Measurements from ENCODE around the gene STN1. TPM values are rescaled to one million over a fixed set of nuclear protein-coding genes. Genes with fewer than 3 reads are reported as not detected.

Gene STN1
- polyA plus RNA-seq, 1 donor: 13.4 TPM

DNA sequence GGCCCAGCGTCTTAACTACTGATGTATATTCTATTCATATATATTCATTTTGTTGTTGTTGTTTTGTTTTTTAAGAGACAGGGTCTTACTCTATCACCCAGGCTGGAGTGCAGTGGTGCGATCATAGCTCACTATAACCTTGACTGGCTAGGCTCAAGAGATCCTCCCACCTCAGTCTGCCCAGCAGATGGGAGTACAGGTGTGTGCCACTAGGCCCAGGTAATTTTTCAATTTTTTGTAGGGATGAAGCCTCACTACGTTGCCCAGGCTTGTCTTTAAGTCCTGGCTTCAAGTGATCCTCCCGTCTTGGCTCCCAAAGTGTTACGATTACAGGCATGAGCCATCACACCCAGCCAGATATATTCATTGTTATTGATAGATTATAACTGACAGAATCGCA, 12.9 kb upstream of the STN1 start:
- peaks cover 8% of the 10 kb centered on the region for H3K4me1 ChIP-seq (ENCODE audit: control insufficient read depth, insufficient read depth, low read length)
- no peaks in the 10 kb centered on the region for H3K9me3 ChIP-seq (ENCODE audit: control insufficient read depth, low read depth, low read length)
- no CpG with 5 or more reads among the region's 6 CpGs for WGBS (ENCODE audit: insufficient coverage, low lambda C conversion rate)
- no peak for DNase-seq
- no peaks in the 10 kb centered on the region for H3K27me3 ChIP-seq (ENCODE audit: control insufficient read depth, insufficient read depth, low read length)
- H3K4me3 ChIP-seq (ENCODE audit: low read length): no peak overlapping the region
- H3K36me3 ChIP-seq (ENCODE audit: control insufficient read depth, insufficient read depth, low read length): no peaks in the 10 kb centered on the region
- no peak overlapping the region for H3K27ac ChIP-seq (ENCODE audit: low read length)

DNA sequence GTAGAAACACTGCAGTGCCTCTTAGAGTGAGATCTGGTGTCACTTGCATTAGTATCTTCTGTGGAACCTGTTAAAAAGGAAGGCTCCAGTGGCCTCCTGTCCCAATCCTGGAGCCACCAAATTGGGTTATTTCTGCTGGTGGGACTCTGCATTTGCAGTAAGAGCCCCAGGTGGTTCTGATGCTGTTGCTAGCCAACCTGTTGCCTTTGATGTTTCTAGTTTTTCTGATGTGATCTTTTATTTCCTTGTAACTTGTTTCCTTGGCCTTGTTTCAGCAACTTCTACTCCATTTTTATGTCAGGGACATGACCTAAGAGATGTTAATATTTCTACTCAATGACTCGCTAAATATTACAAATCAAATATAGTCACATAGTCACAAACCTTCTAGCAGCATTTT, 12.5 kb upstream of the STN1 start:
- peaks cover 8% of the 10 kb centered on the region for H3K4me1 ChIP-seq (ENCODE audit: control insufficient read depth, insufficient read depth, low read length)
- H3K9me3 ChIP-seq (ENCODE audit: control insufficient read depth, low read depth, low read length): no peaks in the 10 kb centered on the region
- H3K27me3 ChIP-seq (ENCODE audit: control insufficient read depth, insufficient read depth, low read length): no peaks in the 10 kb centered on the region
- WGBS (ENCODE audit: insufficient coverage, low lambda C conversion rate): 100% methylated on average over 1 of the region's 1 CpG
- H3K27ac ChIP-seq (ENCODE audit: low read length): no peak overlapping the region
- H3K4me3 ChIP-seq (ENCODE audit: low read length): no peak overlapping the region
- DNase-seq: no peak
- no peaks in the 10 kb centered on the region for H3K36me3 ChIP-seq (ENCODE audit: control insufficient read depth, insufficient read depth, low read length)

DNA sequence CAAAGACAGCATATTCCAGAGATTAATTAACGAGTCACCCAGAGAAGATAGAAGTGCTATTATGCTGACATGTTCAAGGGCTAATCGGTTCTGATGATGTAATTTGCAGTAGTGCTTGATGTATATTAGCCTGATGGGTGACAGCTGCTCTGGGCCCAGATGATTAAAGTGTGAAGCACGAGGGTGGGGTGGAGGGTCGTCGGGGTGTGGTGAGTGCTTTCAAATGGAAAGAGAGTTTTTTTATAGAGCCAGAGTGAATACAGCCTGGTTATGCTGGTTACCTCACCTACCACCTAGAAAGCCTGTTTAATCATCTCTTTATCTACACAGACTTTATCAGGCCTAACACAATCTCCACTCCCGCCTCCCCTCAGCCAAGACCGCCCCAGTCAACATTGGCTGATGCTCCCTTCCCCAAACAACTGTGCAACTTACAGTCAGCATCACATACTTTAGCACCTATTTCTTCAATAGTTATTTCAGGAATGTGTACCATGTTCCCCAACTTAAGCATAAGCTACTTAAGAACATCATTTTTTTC, 11.5 kb upstream of the STN1 start:
- H3K36me3 ChIP-seq (ENCODE audit: control insufficient read depth, insufficient read depth, low read length): no peaks in the 10 kb centered on the region

GRCh38 chr10:103928784-103929183, 10.8 kb upstream of the STN1 start:
- Histone ChIP-seq H3K4me1 (ENCODE audit: control insufficient read depth, insufficient read depth, low read length) (peaks cover 8% of the 10 kb centered on the region), H3K4me3 (ENCODE audit: low read length) (no peak overlapping the region), H3K9me3 (ENCODE audit: control insufficient read depth, low read depth, low read length) (no peaks in the 10 kb centered on the region), H3K27me3 (ENCODE audit: control insufficient read depth, insufficient read depth, low read length) (no peaks in the 10 kb centered on the region), H3K36me3 (ENCODE audit: control insufficient read depth, insufficient read depth, low read length) (no peaks in the 10 kb centered on the region), H3K27ac (ENCODE audit: low read length) (no peak overlapping the region)
- 60% methylated on average over 1 of the region's 6 CpGs for WGBS (ENCODE audit: insufficient coverage, low lambda C conversion rate)
- no peak for DNase-seq

More for the DNA sequence above, 11.5 kb upstream of the STN1 start:
- no peaks in the 10 kb centered on the region for H3K27me3 ChIP-seq (ENCODE audit: control insufficient read depth, insufficient read depth, low read length)
- no peak overlapping the region for H3K27ac ChIP-seq (ENCODE audit: low read length)
- DNase-seq: no peak
- H3K4me1 ChIP-seq (ENCODE audit: control insufficient read depth, insufficient read depth, low read length): peaks cover 8% of the 10 kb centered on the region
- H3K9me3 ChIP-seq (ENCODE audit: control insufficient read depth, low read depth, low read length): no peaks in the 10 kb centered on the region
- no peak overlapping the region for H3K4me3 ChIP-seq (ENCODE audit: low read length)
- WGBS (ENCODE audit: insufficient coverage, low lambda C conversion rate): 40% methylated on average over 1 of the region's 7 CpGs

GRCh38 chr10:103926722-103927319, 8.8 kb upstream of the STN1 start:
- Histone ChIP-seq H3K9me3 (ENCODE audit: control insufficient read depth, low read depth, low read length) (no peaks in the 10 kb centered on the region), H3K4me1 (ENCODE audit: control insufficient read depth, insufficient read depth, low read length) (peaks cover 11% of the 10 kb centered on the region), H3K27me3 (ENCODE audit: control insufficient read depth, insufficient read depth, low read length) (no peaks in the 10 kb centered on the region), H3K36me3 (ENCODE audit: control insufficient read depth, insufficient read depth, low read length) (no peaks in the 10 kb centered on the region), H3K4me3 (ENCODE audit: low read length) (no peak overlapping the region), H3K27ac (ENCODE audit: low read length) (no peak overlapping the region)
- no CpG with 5 or more reads among the region's 2 CpGs for WGBS (ENCODE audit: insufficient coverage, low lambda C conversion rate)
- DNase-seq: no peak

DNA sequence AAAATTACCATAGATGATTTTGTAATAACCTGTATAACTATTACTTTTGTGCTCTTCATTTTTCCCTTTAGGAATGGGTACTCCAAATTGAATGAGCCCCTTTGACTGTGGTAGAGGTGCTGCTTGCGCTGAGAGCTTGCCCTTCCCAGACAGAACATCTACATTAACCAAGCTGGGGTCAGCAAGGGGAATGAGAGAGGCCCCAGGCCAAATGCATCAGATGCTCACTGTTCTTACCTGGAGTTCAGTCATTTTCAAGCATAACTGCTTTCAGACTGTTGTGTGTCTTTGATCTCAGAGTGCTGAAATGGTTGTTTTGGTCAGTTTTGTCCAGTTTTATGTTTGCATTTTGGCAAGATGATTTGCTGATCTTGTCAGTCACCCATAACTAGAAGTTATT, 7.6 kb upstream of the STN1 start:
- H3K27ac ChIP-seq (ENCODE audit: low read length): no peak overlapping the region
- H3K36me3 ChIP-seq (ENCODE audit: control insufficient read depth, insufficient read depth, low read length): no peaks in the 10 kb centered on the region
- no peak for DNase-seq
- H3K4me1 ChIP-seq (ENCODE audit: control insufficient read depth, insufficient read depth, low read length): peaks cover 12% of the 10 kb centered on the region
- no peaks in the 10 kb centered on the region for H3K27me3 ChIP-seq (ENCODE audit: control insufficient read depth, insufficient read depth, low read length)
- no CpG with 5 or more reads among the region's 1 CpG for WGBS (ENCODE audit: insufficient coverage, low lambda C conversion rate)
- H3K9me3 ChIP-seq (ENCODE audit: control insufficient read depth, low read depth, low read length): no peaks in the 10 kb centered on the region
- H3K4me3 ChIP-seq (ENCODE audit: low read length): no peak overlapping the region

DNA sequence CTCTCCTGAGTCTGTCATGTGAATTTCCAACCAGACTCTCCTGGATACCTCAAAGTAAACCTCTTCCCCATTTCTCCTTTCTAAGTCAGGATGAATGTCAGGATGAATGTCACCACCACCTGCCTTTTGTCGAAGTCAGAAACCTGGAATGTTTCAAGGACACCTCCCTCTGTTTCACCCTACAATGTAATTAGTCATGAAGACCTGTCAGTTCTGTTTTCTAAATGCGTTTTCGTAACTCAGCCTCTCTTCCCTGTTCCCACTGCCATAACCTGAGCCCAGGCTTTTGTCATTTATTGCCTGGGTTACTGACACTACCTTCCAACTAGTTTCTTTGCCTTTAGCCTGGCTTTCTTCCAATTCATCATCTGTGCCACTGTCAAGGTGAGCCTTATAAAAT, 5.5 kb upstream of the STN1 start:
- Histone ChIP-seq H3K36me3 (ENCODE audit: control insufficient read depth, insufficient read depth, low read length) (no peaks in the 10 kb centered on the region), H3K4me1 (ENCODE audit: control insufficient read depth, insufficient read depth, low read length) (peaks cover 14% of the 10 kb centered on the region), H3K9me3 (ENCODE audit: control insufficient read depth, low read depth, low read length) (no peaks in the 10 kb centered on the region), H3K27me3 (ENCODE audit: control insufficient read depth, insufficient read depth, low read length) (no peaks in the 10 kb centered on the region), H3K27ac (ENCODE audit: low read length) (no peak overlapping the region), H3K4me3 (ENCODE audit: low read length) (no peak overlapping the region)
- no peak for DNase-seq
- WGBS (ENCODE audit: insufficient coverage, low lambda C conversion rate): 89% methylated on average over 3 of the region's 3 CpGs

GRCh38 chr10:103922659-103923058, 4.7 kb upstream of the STN1 start:
- no peaks in the 10 kb centered on the region for H3K9me3 ChIP-seq (ENCODE audit: control insufficient read depth, low read depth, low read length)
- WGBS (ENCODE audit: insufficient coverage, low lambda C conversion rate): no CpG with 5 or more reads among the region's 2 CpGs

DNA sequence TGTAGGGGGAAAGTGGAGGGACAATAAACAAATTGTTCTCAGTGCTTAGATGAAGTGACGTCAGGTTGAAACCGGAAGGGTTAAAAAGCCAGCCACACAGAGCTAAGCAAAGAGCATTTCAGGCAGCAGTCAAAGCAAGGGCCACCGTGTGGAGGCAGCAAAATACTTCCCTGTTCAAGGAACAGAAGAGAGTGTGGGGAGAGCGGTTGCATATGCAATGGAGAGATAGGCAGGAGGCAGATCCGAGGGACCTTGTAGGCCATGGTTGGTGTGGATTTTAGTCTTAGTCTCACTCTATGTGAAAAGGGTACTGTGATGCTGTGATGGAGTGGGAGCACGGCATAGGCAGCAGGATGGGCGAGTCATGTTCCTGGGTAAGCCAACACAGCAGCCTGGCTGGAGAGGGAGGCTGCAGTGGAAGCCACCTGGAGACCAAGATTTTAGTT, 3.8 kb upstream of the STN1 start:
- H3K4me1 ChIP-seq (ENCODE audit: control insufficient read depth, insufficient read depth, low read length): peaks cover 23% of the 10 kb centered on the region
- no peaks in the 10 kb centered on the region for H3K9me3 ChIP-seq (ENCODE audit: control insufficient read depth, low read depth, low read length)
- no peak overlapping the region for H3K4me3 ChIP-seq (ENCODE audit: low read length)
- DNase-seq: peak; percentile 36 to 67
- H3K27ac ChIP-seq (ENCODE audit: low read length): no peak overlapping the region
- 0% methylated on average over 1 of the region's 7 CpGs for WGBS (ENCODE audit: insufficient coverage, low lambda C conversion rate)
- no peaks in the 10 kb centered on the region for H3K36me3 ChIP-seq (ENCODE audit: control insufficient read depth, insufficient read depth, low read length)
- no peaks in the 10 kb centered on the region for H3K27me3 ChIP-seq (ENCODE audit: control insufficient read depth, insufficient read depth, low read length)

More at GRCh38 chr10:103922659-103923058, 4.7 kb upstream of the STN1 start:
- Histone ChIP-seq H3K36me3 (ENCODE audit: control insufficient read depth, insufficient read depth, low read length) (no peaks in the 10 kb centered on the region), H3K27ac (ENCODE audit: low read length) (no peak overlapping the region), H3K4me3 (ENCODE audit: low read length) (no peak overlapping the region), H3K4me1 (ENCODE audit: control insufficient read depth, insufficient read depth, low read length) (peaks cover 15% of the 10 kb centered on the region), H3K27me3 (ENCODE audit: control insufficient read depth, insufficient read depth, low read length) (no peaks in the 10 kb centered on the region)
- no peak for DNase-seq

- no peaks in the 10 kb centered on the region for H3K36me3 ChIP-seq (ENCODE audit: control insufficient read depth, insufficient read depth, low read length)
- H3K4me3 ChIP-seq (ENCODE audit: low read length): no peak overlapping the region
- WGBS (ENCODE audit: insufficient coverage, low lambda C conversion rate): no CpG with 5 or more reads among the region's 1 CpG
- H3K9me3 ChIP-seq (ENCODE audit: control insufficient read depth, low read depth, low read length): no peaks in the 10 kb centered on the region
- H3K27ac ChIP-seq (ENCODE audit: low read length): no peak overlapping the region
- no peak for DNase-seq
- H3K27me3 ChIP-seq (ENCODE audit: control insufficient read depth, insufficient read depth, low read length): no peaks in the 10 kb centered on the region
- peaks cover 23% of the 10 kb centered on the region for H3K4me1 ChIP-seq (ENCODE audit: control insufficient read depth, insufficient read depth, low read length)
Observed at GRCh38 chr10:103921248-103921647, 3.3 kb upstream of the STN1 start.

- no peaks in the 10 kb centered on the region for H3K9me3 ChIP-seq (ENCODE audit: control insufficient read depth, low read depth, low read length)
- H3K4me3 ChIP-seq (ENCODE audit: low read length): no peak overlapping the region
- peaks cover 3% of the 10 kb centered on the region for H3K36me3 ChIP-seq (ENCODE audit: control insufficient read depth, insufficient read depth, low read length)
- 100% methylated on average over 1 of the region's 1 CpG for WGBS (ENCODE audit: insufficient coverage, low lambda C conversion rate)
- H3K27ac ChIP-seq (ENCODE audit: low read length): no peak overlapping the region
- peaks cover 21% of the 10 kb centered on the region for H3K4me1 ChIP-seq (ENCODE audit: control insufficient read depth, insufficient read depth, low read length)
- no peak for DNase-seq
- H3K27me3 ChIP-seq (ENCODE audit: control insufficient read depth, insufficient read depth, low read length): no peaks in the 10 kb centered on the region
Observed at GRCh38 chr10:103919648-103920025, 1.7 kb upstream of the STN1 start.
